ENCODE data around the gene PRPF19. TPM values are rescaled to one million over a fixed set of nuclear protein-coding genes. Genes with fewer than 3 reads are reported as not detected.

Gene PRPF19
- total and polyA plus RNA-seq, 9 of the 15 experiments (the other 6 are each of a cell fraction or from before 2014, with no cell fraction given) = 9.4 to 212 (median 73.2) TPM

- peak in 1 of 2 experiments; percentile 79; a peak in 3 of 4 replicates for TF ChIP-seq TEAD1 (CRISPR knock-in tag; IDR thresholded peaks at IDR 0.05)
- no peak for TF ChIP-seq HNRNPK (IDR thresholded peaks at IDR 0.05; ENCODE audit: low read depth, low read length, poor library complexity, severe bottlenecking)
- no peak for TF ChIP-seq DEAF1 (CRISPR knock-in tag; IDR thresholded peaks at IDR 0.05)
- TF ChIP-seq NFE2 (IDR thresholded peaks at IDR 0.05; ENCODE audit: low read depth) = peak; percentile 39; the same call in 1 of the 2 replicates
- no peak for TF ChIP-seq HSF4 (CRISPR knock-in tag; IDR thresholded peaks at IDR 0.05; ENCODE audit: borderline replicate concordance)
- TF ChIP-seq FOSL1 (tag; conservative IDR thresholded peaks at IDR 0.05) = no peak
- TF ChIP-seq ZNF324 (CRISPR knock-in tag; IDR thresholded peaks at IDR 0.05) = no peak
- TF ChIP-seq PHF21A (IDR thresholded peaks at IDR 0.05; ENCODE audit: borderline replicate concordance, low read depth) = no peak
- no peak for TF ChIP-seq CBX8 (IDR thresholded peaks at IDR 0.05; ENCODE audit: borderline replicate concordance, extremely low read depth, low read depth, low read length, poor library complexity, severe bottlenecking)
- TF ChIP-seq SMAD3 (CRISPR knock-in tag; conservative IDR thresholded peaks at IDR 0.05) = no peak
- TF ChIP-seq CEBPB (tag; IDR thresholded peaks at IDR 0.05) = no peak
- no peak for TF ChIP-seq ZNF407 (IDR thresholded peaks at IDR 0.05; ENCODE audit: low read depth)
- no peak for TF ChIP-seq MTA3 (IDR thresholded peaks at IDR 0.05; ENCODE audit: borderline replicate concordance)
- TF ChIP-seq NR0B1 (IDR thresholded peaks at IDR 0.05; ENCODE audit: partially characterized antibody) = no peak
- TF ChIP-seq FOXJ2 (tag; IDR thresholded peaks at IDR 0.05) = no peak
- TF ChIP-seq ESRRA (IDR thresholded peaks at IDR 0.05; ENCODE audit: borderline replicate concordance, low read depth) = peak; percentile 83; the same call in 1 of the 2 replicates
- TF ChIP-seq CBX2 (IDR thresholded peaks at IDR 0.05; ENCODE audit: insufficient read depth, low read length, poor library complexity, severe bottlenecking) = no peak
These were observed 15.2 kb downstream of the PRPF19 start (continued) for GRCh38 chr11:60891103-60891741.
